ENCODE measurements around the gene EHMT1.

DNA sequence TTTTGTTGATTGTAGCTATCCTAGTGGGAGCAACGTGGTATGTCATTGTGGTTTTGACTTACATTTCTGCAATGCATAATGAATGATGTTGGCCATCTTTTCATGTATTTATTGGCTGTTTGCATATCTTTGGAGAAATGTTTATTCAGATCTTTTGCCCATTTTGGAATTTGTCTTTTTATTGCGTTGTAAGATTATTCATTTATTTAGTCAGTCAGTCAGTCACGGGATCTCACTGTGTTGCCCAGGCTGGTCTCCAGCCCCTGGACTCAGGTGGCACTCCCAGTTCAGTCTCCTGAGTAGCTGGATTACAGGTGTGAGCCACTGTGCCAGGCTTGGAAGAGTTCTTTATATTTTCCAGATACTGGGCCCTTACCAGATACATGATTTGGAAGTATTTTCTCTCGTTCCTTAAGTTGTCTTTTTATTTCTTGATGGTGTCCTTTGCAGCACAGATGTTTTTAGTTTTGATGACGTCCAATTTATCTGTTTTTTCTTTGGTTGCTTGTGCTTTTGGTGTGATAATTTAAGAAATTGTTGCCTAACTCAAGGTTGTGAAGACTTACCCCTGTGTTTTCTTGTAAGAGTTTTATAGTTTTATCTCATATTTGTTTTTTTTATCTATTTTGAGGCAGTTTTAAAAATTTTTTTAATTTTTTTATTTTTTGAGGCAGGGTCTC lies 67.1 kb downstream of the EHMT1 start:
- TF ChIP-seq MAFK (IDR thresholded peaks at IDR 0.05; ENCODE audit: low read depth, low read length) (no peak), BACH1 (IDR thresholded peaks at IDR 0.05; ENCODE audit: low read length) (no peak), POLR2AphosphoS5 (IDR thresholded peaks at IDR 0.05; ENCODE audit: low read depth, low read length) (no peak), POLR2A (IDR thresholded peaks at IDR 0.05; ENCODE audit: control extremely low read depth in 1 of 2, low read depth in 2 of 2, low read length in 2 of 2) (no peak), SRF (IDR thresholded peaks at IDR 0.05; ENCODE audit: low read depth, low read length) (no peak), SP2 (IDR thresholded peaks at IDR 0.05; ENCODE audit: low read length) (no peak), EP300 (IDR thresholded peaks at IDR 0.05; ENCODE audit: borderline replicate concordance in 1 of 2, low read depth in 2 of 2, low read length in 2 of 2) (no peak), RFX5 (IDR thresholded peaks at IDR 0.05; ENCODE audit: borderline replicate concordance, low read depth, low read length) (no peak), RAD21 (IDR thresholded peaks at IDR 0.05 in 1 of 2, conservative IDR thresholded peaks at IDR 0.05 in 1 of 2; ENCODE audit: low read depth in 2 of 2, low read length in 2 of 2) (no peak), RXRA (IDR thresholded peaks at IDR 0.05; ENCODE audit: insufficient read depth, low read depth, low read length) (no peak), SUZ12 (IDR thresholded peaks at IDR 0.05; ENCODE audit: low read length) (no peak)
- TF ChIP-seq, protein P1, sequence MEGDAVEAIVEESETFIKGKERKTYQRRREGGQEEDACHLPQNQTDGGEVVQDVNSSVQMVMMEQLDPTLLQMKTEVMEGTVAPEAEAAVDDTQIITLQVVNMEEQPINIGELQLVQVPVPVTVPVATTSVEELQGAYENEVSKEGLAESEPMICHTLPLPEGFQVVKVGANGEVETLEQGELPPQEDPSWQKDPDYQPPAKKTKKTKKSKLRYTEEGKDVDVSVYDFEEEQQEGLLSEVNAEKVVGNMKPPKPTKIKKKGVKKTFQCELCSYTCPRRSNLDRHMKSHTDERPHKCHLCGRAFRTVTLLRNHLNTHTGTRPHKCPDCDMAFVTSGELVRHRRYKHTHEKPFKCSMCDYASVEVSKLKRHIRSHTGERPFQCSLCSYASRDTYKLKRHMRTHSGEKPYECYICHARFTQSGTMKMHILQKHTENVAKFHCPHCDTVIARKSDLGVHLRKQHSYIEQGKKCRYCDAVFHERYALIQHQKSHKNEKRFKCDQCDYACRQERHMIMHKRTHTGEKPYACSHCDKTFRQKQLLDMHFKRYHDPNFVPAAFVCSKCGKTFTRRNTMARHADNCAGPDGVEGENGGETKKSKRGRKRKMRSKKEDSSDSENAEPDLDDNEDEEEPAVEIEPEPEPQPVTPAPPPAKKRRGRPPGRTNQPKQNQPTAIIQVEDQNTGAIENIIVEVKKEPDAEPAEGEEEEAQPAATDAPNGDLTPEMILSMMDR (IDR thresholded peaks at IDR 0.05; ENCODE audit: control extremely low read depth in 1 of 3, insufficient read depth in 1 of 3, low read depth in 1 of 3, low read length in 3 of 3): no peak

Measured in H1 (cell line).